Right ventricle myocardium superior (tissue), 1 donor: ENCODE results near the gene IQUB. TPM values are rescaled to one million over a fixed set of nuclear protein-coding genes. Genes with fewer than 3 reads are reported as not detected.
"Not testable (repeated sequence)": the region's sequence is repeated elsewhere in the genome, so short reads cannot be mapped to it uniquely, and the experiment has no call there.

ENCODE experiments used
- ATAC-seq: fragments of 200-7000 bp; cut with Tn5 transposase; one replicate; pipeline ENCODE4 v1.9.1; 2020; ENCODE audit warnings: mild to moderate bottlenecking; ENCODE audit not compliant: poor library complexity
- DNase-seq: peaks from one replicate; pipeline ENCODE4 v3.0.0-alpha.2; 2020
- intact Hi-C: fragments of 100-400 bp; cut with DNase I; formaldehyde crosslinking; loops from one replicate; pipeline ENCODE4 v1.11.2; 2022
- total RNA-seq: library from RNA; stranded (reverse); fragmentation: NEBNext Ultra II Directional; extraction: Animal tissue kit (Norgen Biotek cat#: 25700); gene quantifications from one replicate; pipeline ENCODE4 v1.2.1, GENCODE V29; 2021
- donor health status: DM: no; HTN: yes; CAD: no; lungs with severe emphysema.

The IQUB gene
- total RNA-seq, 1 donor from 2014 or later = 0.30 TPM

- intact Hi-C loops = no loop called here
- ATAC-seq (no peak), DNase-seq (no peak)
Observed at GRCh38 chr7:123500878-123501489, 33.4 kb downstream of the IQUB start.

GRCh38 chr7:123499211-123499970 lies 35.0 kb downstream of the IQUB start:
- ATAC-seq (no peak), DNase-seq (no peak)
- intact Hi-C loops = no loop called here

- ATAC-seq (no peak), DNase-seq (no peak)
- intact Hi-C loops = no loop called here
Observed at GRCh38 chr7:123498601-123499000, 35.8 kb downstream of the IQUB start.

- ATAC-seq (no peak), DNase-seq (no peak)
- intact Hi-C loops = no loop called here
Observed at GRCh38 chr7:123498031-123498430, 36.4 kb downstream of the IQUB start.

- ATAC-seq = no peak
- no peak for DNase-seq
- intact Hi-C loops = loop anchor here (5.0 kb wide), 1 partner anchor 378 kb away; no protein-coding TSS in a partner anchor
Observed at GRCh38 chr7:123494193-123494796, 40.1 kb downstream of the IQUB start.

- intact Hi-C loops = loop anchor here (5.0 kb wide), 1 partner anchor 380 kb away; no protein-coding TSS in a partner anchor
Observed at GRCh38 chr7:123492485-123492884, 41.9 kb downstream of the IQUB start.

GRCh38 chr7:123485721-123486120 lies 48.7 kb downstream of the IQUB start:
- ATAC-seq = no peak
- no peak for DNase-seq
- intact Hi-C loops = no loop called here

More at GRCh38 chr7:123492485-123492884, 41.9 kb downstream of the IQUB start:
- DNase-seq (no peak), ATAC-seq (no peak)

GRCh38 chr7:123485187-123485586 lies 49.2 kb downstream of the IQUB start:
- intact Hi-C loops = no loop called here
- ATAC-seq = no peak
- DNase-seq = no peak

GRCh38 chr7:123484199-123484598 lies 50.2 kb downstream of the IQUB start:
- ATAC-seq = no peak
- DNase-seq = no peak
- intact Hi-C loops = no loop called here

- no peak for ATAC-seq
- DNase-seq = no peak
- intact Hi-C loops = no loop called here
Observed at GRCh38 chr7:123480107-123480506, 54.3 kb downstream of the IQUB start.

GRCh38 chr7:123478056-123478455 lies 56.3 kb downstream of the IQUB start:
- intact Hi-C loops, DNase-seq, ATAC-seq: not testable (repeated sequence)

- DNase-seq (no peak), ATAC-seq (no peak)
- intact Hi-C loops = no loop called here
Observed at GRCh38 chr7:123472750-123473445, 61.5 kb downstream of the IQUB start.

GRCh38 chr7:123472327-123472726 lies 62.1 kb downstream of the IQUB start:
- no peak for ATAC-seq
- no peak for DNase-seq
- intact Hi-C loops = no loop called here

- DNase-seq (no peak), ATAC-seq (no peak)
- intact Hi-C loops = no loop called here
Observed at GRCh38 chr7:123468303-123468702, 66.1 kb downstream of the IQUB start.

- no peak for ATAC-seq
- intact Hi-C loops = no loop called here
Observed at GRCh38 chr7:123463890-123464289, 70.5 kb downstream of the IQUB start.

GRCh38 chr7:123460616-123461015 lies 73.8 kb downstream of the IQUB start:
- ATAC-seq (peak; percentile 25), DNase-seq (no peak)
- intact Hi-C loops = no loop called here

More at GRCh38 chr7:123463890-123464289, 70.5 kb downstream of the IQUB start:
- no peak for DNase-seq

- no peak for DNase-seq
- ATAC-seq = no peak
- intact Hi-C loops = no loop called here
Observed at GRCh38 chr7:123455965-123456470, 78.4 kb downstream of the IQUB start.

GRCh38 chr7:123440101-123440548 lies 94.3 kb downstream of the IQUB start:
- intact Hi-C loops = no loop called here

GRCh38 chr7:123439191-123439590 lies 95.2 kb downstream of the IQUB start:
- DNase-seq = no peak
- intact Hi-C loops = no loop called here
- no peak for ATAC-seq

More at GRCh38 chr7:123440101-123440548, 94.3 kb downstream of the IQUB start:
- no peak for DNase-seq
- no peak for ATAC-seq
